Hepatic stellate cell (primary cell): ENCODE results near the gene TRPV3.

Source experiments
- DNase-seq: peaks from one replicate; pipeline ENCODE4 v3.0.0; 2011; ENCODE audit warnings: low spot score

TRPV3 gene

GRCh38 chr17:3546521-3546920 is 11.1 kb downstream of the TRPV3 start:
- DNase-seq, result no peak

GRCh38 chr17:3545151-3545550 is 12.5 kb downstream of the TRPV3 start:
- DNase-seq, result no peak

- no peak for DNase-seq
Measured at GRCh38 chr17:3544365-3544764, 13.2 kb downstream of the TRPV3 start.

- DNase-seq, result no peak
Measured at GRCh38 chr17:3543453-3543852, 14.2 kb downstream of the TRPV3 start.

- DNase-seq, result no peak
Measured at GRCh38 chr17:3542410-3543088, 15.1 kb downstream of the TRPV3 start.

GRCh38 chr17:3539881-3540540 is 17.6 kb downstream of the TRPV3 start:
- no peak for DNase-seq

- DNase-seq, result no peak
Measured at GRCh38 chr17:3536716-3537115, 20.9 kb downstream of the TRPV3 start.

- DNase-seq, result peak; percentile 84
Measured at GRCh38 chr17:3535253-3535995, 22.2 kb downstream of the TRPV3 start.

GRCh38 chr17:3534881-3535252 is 22.7 kb downstream of the TRPV3 start:
- DNase-seq, result peak; percentile 59

GRCh38 chr17:3533752-3534151 is 23.9 kb downstream of the TRPV3 start:
- no peak for DNase-seq

- DNase-seq, result no peak
Measured at GRCh38 chr17:3532859-3533142, 24.8 kb downstream of the TRPV3 start.

GRCh38 chr17:3532106-3532858 is 25.3 kb downstream of the TRPV3 start:
- no peak for DNase-seq

GRCh38 chr17:3531266-3532101 is 26.1 kb downstream of the TRPV3 start:
- no peak for DNase-seq

- DNase-seq, result peak; percentile 43
Measured at GRCh38 chr17:3529817-3530741, 27.5 kb downstream of the TRPV3 start.

GRCh38 chr17:3528880-3529511 is 28.6 kb downstream of the TRPV3 start:
- peak; percentile 69 for DNase-seq

GRCh38 chr17:3528403-3528851 is 29.2 kb downstream of the TRPV3 start:
- no peak for DNase-seq

- no peak for DNase-seq
Measured at GRCh38 chr17:3527896-3528295, 29.7 kb downstream of the TRPV3 start.

GRCh38 chr17:3527468-3527867 is 30.1 kb downstream of the TRPV3 start:
- DNase-seq, result no peak

GRCh38 chr17:3526971-3527370 is 30.6 kb downstream of the TRPV3 start:
- DNase-seq, result no peak

- DNase-seq, result no peak
Measured at GRCh38 chr17:3526491-3526890, 31.1 kb downstream of the TRPV3 start.
